Cerebellar nuclear complex (tissue), 1 donor: ENCODE measurements around the gene CCDC106.

Source experiments
- DNase-seq, 2 experiments: peaks; one replicate each; lab custom pipeline; 2025; lab: John Stamatoyannopoulos, UW

CCDC106 gene

DNA sequence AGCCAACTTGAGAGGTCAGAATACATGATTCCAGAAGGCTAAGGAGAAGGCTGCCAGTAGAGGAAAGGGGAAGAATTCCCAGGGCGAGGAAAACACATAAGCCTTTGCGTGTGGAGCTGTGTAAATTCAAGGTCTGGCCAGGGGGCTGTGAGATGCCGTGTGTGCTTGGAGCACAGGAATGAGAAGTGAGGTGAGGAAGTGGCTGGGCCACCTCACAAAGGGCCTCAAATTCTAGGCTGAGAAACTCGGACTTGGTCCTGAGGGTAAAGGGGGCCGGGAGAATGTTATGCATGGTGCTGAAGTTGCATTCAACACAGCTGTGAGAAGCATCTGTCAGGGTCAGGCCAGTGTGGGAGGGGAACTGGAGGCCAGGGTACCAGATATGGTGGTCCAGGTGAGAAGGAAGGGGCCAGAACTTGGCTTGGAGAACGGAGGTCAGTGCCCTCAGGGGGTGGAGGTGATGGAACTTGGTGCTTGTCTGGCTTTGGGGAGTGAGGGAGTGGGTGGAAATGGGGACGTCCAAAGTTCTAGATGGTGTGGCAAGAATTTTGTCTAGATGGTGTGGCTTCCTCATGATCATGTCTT is 12.1 kb upstream of the CCDC106 start:
- DNase-seq: no peak

DNA sequence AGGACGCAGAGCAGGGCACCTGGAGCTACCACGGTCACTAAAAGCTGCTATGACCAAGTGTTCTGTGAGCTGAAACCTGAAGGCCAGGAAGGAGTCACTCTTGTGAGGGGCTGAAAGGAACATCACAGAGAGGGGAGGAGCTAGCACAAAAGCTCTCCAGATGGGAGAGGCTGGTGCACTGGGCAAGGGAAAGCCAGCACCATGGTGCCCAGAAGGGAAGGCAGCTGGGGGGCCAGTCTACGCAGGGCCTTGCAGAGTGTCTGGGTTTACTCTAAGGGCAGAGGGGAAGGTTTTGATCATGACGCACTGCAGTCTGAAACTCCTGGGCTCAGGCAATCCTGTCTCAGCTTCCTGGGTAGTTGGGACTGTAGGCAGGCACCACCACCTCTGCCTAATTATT is 11.3 kb upstream of the CCDC106 start:
- DNase-seq: no peak

DNA sequence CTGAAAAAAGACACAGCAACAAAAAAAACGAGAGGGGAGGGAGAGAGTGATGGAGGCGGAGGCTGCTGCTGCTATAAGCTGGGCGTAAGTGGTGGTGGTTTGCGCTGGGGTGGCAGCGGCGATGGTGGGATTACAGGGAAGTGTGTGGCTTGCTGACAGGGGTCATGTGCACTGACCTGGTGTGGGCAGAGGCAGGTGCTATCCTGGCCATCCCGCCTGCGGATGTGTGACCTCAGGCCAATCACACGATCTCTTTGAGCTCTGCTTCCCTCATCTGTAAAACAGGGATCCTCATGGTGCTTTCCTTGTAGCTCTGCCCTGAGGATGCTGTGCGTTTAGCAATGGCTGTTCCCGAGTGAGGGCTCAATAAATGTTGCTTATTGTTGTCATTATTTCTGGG is 10.5 kb upstream of the CCDC106 start:
- no peak for DNase-seq

DNA sequence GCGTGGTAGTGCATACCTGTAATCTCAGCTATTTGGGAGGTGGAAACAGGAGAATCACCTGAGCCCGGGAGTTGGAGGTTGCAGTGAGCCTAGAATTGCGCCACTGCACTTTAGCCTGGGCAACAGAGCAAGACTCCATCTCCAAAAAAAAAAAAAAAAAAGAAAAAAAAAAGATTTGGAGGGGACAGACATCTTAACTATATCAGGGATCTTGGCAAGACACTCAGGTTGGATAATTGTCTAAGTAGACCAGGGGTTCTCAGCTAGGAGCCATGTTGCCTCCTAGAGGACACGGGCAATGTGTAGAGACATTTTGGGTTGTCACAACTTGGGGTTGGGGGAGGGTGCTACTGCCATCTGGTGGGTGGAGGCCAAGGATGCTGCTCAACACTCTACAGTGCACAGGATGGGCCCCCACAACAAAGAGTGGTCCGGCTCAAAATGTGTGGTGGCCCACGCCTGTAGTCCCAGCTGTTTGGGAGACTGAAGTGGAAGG is 9.1 kb upstream of the CCDC106 start:
- DNase-seq: no peak

DNA sequence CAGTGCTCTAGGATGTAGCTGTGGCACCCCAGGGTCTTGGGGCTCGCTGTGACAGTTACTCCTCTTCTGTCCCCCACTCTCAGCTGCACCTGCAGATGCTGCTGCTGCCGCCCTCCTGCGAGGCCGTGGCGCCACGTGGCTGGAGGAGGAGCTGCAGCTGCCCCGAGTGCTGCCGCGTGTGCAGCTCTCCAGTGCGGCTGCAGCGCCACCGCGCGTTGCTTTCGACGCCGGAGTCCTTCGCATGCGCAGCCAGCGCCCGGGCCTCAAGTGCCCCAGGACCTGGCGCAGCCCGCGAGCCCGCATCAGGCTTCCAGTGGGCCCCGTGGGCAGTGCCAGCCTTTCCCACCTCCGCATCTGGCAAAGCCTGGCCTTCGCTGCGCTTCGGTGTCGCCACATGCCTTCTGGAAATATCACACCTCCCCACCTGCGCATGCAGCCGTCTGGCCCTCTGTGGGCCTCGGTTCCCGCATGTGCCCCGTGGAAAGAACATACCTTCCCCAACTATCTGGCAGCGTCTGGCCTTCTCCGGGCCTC is 7.9 kb upstream of the CCDC106 start:
- no peak for DNase-seq

DNA sequence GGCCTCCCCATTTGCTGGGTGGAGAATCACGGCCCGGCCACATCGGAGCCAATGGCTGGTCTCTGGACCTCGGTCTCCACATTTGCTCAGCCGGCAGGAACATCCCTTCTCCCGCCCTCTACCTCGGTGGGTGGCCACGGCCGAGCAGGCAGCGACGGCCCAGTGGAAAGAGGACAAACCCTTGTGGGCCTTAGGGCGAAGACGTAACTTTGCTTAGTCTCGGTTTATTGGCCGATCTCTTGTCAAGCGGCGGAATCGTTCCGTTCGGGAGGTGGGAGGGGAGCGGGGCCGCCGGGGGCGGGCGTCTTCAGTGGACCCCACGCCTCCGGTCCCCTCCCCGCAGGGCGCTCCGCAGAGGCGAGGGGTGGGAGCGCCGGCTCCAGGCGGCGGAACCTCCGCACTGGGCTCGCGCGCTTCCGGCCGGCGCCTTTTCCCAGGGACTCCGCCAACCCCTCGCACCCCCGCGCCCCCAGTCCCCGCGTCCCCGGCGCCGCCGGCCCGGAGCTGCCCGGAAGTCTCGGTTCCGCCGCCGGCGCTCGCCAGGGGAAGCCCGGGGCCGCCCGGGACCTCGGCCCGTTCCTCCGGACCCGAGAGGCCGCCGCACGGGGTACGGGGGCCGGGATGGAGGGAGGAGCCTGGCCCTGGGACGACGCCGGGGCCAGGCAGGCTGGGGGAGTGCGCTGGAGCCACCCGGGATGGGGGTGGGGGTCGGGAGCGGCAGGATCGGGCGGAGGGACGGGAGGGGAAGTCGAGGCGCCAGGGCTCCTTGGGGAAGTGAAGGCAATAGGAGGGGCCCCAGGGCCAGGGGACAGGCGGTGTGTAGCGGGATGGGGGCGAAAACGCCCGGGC is 7.2 kb upstream of the CCDC106 start, which contains the start of gene ZNF580:
Gene ZNF580, plus strand, starts transcription at position 426 of the 849 bp plus-strand sequence. CDS start 1,507 bp downstream, outside the sequence.
- DNase-seq: no peak

DNA sequence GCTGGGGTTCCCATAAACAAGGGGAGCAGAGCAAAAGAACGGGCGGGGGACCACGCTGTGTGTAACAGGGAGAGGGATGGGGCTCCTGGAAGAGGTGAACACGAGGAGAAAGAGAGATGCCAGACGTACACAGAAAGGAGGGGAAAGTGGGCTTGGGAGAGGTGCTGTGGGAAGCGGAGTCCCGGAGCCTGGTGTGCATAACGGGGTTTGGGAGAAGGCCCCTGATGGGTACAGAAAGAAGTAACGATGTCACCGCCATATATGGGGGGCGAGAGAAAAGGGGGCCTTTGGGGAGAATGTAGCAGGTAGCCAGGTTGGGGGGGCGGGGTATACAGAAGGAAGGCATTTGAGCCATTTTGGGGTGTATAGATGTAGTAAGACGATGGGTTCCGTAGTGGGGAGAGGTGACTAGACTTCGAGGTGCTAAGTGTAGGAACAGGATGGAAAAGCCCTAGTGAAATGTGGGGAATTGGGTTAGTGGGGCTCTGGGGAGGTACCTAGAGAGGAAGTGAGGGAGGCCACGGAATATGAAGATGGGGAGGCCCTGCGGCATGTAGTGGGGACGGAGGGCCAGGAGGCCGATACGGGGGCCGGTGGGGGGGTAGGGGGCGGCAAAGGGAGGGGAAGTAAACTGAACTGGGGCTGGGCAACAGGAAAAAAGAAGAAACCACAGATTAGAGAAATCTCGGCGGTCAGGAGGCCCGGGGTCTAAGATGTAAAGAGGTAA is 6.4 kb upstream of the CCDC106 start:
- DNase-seq: no peak

DNA sequence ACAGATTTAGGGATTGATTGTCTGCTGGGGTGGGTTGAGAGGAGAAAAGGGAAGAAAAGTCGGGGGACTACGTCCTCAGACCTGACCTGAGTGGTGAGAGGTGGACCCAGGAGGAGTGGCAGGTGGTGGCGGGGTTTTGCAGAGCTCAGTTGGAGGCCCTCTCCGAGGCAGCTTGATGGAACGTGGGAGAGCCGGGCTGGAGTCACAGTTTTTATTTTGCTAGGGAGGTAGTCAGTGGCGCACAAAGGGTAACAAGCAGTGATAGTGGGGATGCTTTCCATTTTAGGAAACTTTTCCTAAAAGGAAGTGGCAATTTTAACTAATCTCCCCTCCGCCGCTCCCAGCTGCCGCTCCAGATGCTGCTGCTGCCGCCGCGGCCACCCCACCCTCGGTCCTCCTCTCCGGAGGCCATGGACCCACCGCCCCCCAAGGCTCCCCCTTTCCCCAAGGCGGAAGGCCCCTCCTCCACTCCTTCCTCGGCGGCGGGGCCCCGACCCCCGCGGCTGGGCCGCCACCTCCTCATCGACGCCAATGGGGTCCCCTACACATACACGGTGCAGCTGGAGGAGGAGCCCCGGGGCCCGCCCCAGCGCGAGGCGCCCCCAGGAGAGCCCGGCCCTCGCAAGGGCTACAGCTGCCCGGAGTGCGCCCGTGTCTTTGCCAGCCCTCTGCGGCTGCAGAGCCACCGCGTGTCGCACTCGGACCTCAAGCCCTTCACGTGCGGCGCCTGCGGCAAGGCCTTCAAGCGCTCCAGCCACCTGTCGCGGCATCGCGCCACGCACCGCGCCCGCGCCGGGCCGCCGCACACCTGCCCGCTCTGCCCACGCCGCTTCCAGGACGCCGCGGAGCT is 5.6 kb upstream of the CCDC106 start:
- no peak for DNase-seq

DNA sequence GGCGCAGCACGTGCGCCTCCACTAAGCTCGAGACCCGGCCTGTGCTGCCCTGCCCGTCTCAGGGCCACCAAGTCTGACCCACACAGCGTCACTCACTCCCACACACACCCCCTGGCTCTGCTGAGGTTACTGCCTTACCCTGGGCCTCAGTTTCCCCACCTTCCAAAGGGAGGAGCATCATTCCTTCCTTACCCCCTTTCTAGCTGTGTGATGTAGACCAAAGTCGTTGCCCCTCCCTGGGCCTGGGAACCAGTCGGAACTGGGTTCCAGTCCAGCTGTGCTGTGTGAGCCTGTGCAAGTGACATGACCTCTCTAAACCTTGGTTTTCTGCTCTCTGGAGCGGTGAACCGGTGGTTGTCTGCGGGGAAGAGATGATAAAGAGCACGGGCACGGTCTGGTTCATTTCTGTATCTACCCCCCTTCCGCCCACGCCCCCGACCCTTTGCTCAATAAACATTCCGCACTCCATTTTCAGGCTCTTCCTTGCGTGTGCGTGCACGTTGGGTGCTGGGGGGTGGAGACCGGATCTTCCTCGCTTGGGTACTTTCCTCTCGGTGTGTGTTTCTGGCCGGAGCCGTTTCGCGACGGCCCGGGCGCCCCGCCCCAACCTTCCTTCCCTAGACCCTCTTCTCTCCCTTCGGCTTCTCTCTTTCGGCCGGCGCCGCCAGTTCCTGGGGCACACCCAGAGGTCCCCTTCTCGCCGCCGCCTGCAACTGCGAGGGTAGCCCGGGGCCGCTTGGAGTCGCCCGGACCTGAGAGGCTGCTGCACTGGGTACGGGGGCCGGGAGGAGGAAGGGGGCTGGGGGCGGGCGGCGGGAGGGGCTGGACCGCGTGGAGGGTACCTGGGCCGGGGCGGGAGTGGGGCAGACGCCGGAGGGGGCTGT is 4.8 kb upstream of the CCDC106 start, which contains the start of gene ZNF581:
Gene ZNF581, plus strand, starts transcription at position 647 of the 884 bp plus-strand sequence. CDS start 923 bp downstream, outside the sequence.
- DNase-seq: peak in 1 of 2 experiments; percentile 2

DNA sequence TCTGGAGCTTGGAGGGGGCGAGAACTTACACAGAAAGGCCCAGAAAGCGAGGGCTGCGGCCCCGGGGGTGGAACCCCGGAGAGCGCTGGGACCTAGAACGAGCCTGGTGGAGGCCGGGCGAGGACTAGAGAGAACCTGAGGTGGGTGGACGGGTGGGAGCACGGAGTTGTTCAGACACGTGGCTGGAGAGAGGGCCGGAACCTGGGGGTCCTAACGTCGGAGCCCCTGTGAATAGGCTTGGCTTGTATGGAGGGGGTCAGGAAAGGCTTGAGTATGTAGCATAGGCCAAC is 4.2 kb upstream of the CCDC106 start:
- DNase-seq: no peak

DNA sequence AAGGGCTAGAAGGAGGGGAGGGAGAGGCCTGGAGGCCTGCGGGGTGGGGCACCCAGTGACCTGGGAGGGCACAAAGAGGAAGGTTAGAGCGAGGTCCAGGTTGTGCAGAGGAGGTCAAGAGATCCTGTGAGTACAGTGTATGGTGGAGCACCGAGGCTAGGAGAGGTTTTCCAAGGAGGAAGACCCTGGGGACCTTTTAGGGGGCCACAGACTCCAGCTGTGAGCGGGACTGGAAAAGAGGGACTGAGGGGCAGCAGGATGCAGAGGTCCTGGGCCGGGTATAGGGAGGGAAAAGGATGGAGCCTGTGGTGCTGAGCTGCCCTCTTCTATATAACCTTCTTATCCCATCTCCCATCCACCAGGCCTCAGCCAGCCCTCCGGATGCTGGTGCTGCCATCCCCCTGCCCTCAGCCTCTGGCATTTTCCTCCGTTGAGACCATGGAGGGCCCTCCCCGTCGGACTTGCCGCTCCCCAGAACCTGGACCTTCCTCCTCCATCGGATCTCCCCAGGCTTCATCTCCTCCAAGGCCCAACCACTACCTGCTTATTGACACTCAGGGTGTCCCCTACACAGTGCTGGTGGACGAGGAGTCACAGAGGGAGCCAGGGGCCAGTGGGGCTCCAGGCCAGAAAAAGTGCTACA is 3.7 kb upstream of the CCDC106 start:
- no peak for DNase-seq

DNA sequence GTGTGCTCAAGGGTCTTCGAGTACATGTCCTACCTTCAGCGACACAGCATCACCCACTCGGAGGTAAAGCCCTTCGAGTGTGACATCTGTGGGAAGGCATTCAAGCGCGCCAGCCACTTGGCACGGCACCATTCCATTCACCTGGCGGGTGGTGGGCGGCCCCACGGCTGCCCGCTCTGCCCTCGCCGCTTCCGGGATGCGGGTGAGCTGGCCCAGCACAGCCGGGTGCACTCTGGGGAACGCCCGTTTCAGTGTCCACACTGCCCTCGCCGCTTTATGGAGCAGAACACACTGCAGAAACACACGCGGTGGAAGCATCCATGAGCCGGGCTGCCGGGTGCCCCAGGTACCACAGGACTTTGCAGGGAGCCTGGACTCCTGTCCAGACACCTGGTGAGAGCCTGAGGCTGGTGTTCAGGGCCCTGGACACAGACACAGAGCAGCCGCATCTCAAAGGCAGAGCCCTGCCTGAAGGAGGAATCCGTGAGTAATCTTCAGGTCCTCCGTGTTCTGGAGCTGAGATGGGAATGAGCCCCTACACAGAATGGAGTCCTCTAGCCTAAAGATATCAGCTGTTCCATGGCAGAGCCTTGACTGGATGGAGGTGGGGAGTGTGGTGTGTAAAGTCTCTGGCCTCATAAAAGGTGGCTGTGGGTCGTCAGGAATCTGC is 3.0 kb upstream of the CCDC106 start:
- no peak for DNase-seq

DNA sequence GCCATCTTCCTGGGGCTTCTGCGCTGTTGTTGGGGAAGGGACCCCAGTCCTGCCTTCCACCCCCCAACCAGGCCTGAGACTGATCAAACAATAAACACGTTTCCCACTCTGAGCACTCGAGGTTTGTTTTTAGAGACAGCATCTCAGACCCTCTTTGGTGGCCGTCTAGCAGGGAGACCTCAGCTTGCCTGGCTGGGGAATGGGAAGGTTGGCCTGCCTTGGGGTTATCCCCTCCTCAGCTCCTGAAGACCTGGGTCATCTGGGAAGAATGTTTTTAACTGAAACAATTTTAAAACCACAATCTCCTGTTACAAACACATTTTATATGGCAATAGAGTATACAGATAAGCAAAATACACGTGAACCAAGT is 2.5 kb upstream of the CCDC106 start:
- no peak for DNase-seq

DNA sequence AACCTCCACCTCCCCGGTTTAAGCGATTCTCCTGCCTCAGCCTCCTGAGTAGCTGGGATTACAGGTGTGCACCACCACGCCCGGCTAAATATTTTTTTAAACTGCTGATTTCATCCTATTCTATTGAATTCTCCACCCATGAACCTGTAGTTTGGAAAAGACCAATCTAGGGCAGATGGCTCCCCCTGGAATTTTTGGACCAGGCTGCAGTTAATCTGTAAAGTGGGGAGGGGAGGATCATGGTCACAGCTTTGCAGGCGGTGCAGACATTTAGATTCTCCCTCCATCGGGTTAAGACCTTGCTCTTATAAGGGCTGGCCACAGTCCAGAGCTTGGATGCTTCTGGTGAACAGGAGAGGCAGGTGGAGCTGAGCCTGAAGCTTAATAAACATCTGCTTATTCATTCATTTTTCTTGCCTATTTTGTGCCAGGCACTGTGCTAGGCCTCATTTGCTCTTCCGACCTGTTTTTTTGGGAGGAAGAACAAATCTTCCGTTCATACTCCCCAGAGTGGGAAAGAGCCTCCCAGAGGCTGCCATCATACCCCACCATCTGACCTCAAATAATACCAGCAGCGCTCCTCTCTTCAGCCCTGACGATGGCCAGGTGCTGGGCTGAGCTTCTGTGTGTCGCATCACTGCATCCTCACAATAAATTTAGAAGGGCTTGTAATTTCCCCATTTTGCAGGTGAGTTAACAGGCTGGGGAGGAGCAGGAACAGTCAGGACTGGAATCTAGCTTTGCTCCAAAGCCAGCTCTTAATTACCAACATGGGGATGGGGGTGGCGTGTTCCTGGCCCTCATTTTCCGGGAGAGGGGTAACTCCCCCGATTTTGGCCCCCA is 902 bp upstream of the CCDC106 start:
- DNase-seq: no peak

DNA sequence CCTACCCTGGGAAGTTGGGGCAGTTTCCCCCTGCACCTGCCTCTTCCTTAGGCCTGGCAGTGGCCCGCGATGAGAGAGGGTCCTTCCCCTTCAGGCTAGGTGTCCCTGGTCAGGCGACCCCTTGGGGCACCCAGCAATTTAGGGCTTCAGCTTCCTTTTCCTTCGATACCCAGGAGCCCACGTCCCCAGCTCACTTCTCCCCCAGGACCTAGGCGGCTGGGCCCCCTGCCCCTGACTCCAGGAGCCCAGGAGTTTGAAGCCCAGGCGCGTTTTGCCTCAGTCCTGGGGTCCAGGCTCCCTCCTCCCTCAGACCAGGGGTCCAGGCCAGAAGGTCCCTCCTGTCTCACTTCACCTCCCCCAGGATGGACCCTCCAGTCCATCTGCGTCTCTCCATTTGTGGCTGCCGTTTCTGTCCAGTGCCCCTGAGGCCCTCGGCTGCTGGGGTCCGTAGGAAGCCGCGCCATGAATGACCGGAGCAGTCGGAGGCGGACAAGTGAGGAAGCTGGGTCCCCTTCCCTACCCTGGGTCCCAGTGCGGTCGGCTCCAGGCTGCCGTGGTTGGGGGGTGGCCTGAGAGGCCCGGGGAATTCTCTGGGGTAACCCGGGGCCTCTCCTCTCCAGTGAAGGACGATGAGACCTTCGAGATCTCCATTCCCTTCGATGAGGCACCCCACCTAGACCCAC is 714 bp downstream of the CCDC106 start:
- no peak for DNase-seq

DNA sequence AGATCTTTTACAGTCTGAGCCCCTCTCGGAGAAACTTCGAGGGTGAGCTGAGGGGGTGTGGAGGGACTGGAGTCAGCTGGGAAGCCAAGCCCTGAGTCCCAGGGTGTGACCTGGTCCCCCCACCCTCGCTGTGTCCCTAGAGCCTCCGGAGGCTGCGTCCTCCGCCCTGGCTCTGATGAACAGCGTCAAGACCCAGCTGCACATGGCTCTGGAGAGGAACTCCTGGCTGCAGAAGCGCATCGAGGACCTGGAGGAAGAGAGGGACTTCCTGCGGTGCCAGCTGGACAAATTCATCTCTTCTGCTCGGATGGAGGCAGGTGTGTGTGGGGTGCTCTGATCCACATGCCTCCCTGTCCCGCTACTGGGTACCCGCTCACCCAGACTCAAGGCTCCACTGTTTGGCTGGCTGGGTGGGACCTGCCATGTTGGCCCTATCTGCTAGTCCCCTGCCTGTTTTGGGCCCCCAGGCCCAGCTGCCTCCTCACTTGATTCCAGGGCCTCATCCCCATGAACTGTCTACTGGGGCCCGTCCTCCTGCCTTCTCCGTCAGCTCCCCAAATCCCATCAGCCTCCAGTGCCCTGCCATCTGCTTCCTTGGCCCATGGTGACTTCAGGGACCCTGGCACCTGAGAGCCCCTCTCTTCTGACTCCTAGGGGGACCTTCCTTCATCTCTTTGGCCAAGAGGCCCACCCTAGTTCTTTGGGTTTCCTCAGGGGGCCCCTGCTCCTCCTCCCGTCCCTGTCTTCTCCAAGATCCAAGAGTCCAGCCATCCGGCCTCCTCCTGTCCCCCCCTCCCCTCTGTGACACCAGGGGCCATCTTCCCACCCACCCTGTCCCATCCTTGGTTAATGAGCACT is 1.5 kb downstream of the CCDC106 start:
- no peak for DNase-seq

DNA sequence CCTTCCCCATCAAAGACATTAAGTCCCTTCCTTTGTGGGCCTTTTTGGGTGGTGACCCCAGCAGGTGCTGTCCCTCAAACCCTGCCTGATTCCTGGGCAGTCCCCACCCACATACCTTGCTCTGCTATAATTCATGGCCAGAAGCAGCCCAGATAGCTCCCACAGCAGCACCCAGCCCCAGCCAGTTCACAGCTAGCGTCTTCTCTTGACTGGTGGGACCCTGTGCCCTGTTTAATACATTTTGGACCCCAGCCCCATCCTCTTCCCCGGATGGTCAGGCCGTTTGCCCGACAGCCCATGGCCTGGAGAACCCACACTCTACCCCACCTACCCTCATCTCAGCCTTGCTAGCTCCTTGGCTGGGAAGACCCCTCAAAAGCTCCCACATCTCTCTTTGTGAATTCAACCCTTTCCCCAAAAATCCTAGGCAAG is 2.1 kb downstream of the CCDC106 start:
- no peak for DNase-seq
